ENCODE measurements around the gene IRF4.

DNA sequence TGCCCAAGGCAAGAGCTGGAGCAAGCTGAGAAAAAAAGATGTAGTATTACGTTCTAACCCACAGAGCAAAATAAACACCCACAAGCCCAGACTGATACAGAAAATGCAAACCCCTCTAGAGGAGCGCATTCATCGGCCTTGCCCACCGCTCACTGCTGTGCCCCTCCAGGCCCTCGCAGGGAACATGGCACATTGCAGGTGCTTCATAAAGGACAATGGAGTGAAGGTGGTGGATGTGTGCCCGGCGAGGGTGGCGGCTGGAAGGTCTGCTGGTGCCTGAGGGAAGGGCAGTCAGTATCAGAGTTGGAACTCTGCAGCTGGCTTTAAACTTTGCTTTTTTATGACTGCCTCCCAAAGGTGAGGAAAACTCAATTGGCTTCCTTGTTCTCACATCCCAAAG is 18.5 kb upstream of the IRF4 start:
- TF ChIP-seq, protein P1, sequence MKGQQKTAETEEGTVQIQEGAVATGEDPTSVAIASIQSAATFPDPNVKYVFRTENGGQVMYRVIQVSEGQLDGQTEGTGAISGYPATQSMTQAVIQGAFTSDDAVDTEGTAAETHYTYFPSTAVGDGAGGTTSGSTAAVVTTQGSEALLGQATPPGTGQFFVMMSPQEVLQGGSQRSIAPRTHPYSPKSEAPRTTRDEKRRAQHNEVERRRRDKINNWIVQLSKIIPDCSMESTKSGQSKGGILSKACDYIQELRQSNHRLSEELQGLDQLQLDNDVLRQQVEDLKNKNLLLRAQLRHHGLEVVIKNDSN (IDR thresholded peaks at IDR 0.05; ENCODE audit: borderline replicate concordance, low read depth): no peak
- TF ChIP-seq EP300 (IDR thresholded peaks at IDR 0.05; ENCODE audit: borderline replicate concordance in 1 of 2, low read depth in 1 of 2, low read length in 1 of 2): no peak
- TF ChIP-seq, protein P2, sequence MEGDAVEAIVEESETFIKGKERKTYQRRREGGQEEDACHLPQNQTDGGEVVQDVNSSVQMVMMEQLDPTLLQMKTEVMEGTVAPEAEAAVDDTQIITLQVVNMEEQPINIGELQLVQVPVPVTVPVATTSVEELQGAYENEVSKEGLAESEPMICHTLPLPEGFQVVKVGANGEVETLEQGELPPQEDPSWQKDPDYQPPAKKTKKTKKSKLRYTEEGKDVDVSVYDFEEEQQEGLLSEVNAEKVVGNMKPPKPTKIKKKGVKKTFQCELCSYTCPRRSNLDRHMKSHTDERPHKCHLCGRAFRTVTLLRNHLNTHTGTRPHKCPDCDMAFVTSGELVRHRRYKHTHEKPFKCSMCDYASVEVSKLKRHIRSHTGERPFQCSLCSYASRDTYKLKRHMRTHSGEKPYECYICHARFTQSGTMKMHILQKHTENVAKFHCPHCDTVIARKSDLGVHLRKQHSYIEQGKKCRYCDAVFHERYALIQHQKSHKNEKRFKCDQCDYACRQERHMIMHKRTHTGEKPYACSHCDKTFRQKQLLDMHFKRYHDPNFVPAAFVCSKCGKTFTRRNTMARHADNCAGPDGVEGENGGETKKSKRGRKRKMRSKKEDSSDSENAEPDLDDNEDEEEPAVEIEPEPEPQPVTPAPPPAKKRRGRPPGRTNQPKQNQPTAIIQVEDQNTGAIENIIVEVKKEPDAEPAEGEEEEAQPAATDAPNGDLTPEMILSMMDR (IDR thresholded peaks at IDR 0.05): no peak
- no peak for TF ChIP-seq MXI1 (IDR thresholded peaks at IDR 0.05; ENCODE audit: low read depth, low read length)
- TF ChIP-seq RAD21 (IDR thresholded peaks at IDR 0.05; ENCODE audit: low read length): no peak
- TF ChIP-seq, protein P3, sequence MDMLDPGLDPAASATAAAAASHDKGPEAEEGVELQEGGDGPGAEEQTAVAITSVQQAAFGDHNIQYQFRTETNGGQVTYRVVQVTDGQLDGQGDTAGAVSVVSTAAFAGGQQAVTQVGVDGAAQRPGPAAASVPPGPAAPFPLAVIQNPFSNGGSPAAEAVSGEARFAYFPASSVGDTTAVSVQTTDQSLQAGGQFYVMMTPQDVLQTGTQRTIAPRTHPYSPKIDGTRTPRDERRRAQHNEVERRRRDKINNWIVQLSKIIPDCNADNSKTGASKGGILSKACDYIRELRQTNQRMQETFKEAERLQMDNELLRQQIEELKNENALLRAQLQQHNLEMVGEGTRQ (IDR thresholded peaks at IDR 0.05; ENCODE audit: borderline replicate concordance, low read depth, low read length): no peak
- no peak for TF ChIP-seq EZH2phosphoT487 (IDR thresholded peaks at IDR 0.05; ENCODE audit: borderline replicate concordance, low read depth)
- TF ChIP-seq, protein P4, sequence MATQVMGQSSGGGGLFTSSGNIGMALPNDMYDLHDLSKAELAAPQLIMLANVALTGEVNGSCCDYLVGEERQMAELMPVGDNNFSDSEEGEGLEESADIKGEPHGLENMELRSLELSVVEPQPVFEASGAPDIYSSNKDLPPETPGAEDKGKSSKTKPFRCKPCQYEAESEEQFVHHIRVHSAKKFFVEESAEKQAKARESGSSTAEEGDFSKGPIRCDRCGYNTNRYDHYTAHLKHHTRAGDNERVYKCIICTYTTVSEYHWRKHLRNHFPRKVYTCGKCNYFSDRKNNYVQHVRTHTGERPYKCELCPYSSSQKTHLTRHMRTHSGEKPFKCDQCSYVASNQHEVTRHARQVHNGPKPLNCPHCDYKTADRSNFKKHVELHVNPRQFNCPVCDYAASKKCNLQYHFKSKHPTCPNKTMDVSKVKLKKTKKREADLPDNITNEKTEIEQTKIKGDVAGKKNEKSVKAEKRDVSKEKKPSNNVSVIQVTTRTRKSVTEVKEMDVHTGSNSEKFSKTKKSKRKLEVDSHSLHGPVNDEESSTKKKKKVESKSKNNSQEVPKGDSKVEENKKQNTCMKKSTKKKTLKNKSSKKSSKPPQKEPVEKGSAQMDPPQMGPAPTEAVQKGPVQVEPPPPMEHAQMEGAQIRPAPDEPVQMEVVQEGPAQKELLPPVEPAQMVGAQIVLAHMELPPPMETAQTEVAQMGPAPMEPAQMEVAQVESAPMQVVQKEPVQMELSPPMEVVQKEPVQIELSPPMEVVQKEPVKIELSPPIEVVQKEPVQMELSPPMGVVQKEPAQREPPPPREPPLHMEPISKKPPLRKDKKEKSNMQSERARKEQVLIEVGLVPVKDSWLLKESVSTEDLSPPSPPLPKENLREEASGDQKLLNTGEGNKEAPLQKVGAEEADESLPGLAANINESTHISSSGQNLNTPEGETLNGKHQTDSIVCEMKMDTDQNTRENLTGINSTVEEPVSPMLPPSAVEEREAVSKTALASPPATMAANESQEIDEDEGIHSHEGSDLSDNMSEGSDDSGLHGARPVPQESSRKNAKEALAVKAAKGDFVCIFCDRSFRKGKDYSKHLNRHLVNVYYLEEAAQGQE (IDR thresholded peaks at IDR 0.05; ENCODE audit: low read depth, low read length): no peak
- TF ChIP-seq, protein P5, sequence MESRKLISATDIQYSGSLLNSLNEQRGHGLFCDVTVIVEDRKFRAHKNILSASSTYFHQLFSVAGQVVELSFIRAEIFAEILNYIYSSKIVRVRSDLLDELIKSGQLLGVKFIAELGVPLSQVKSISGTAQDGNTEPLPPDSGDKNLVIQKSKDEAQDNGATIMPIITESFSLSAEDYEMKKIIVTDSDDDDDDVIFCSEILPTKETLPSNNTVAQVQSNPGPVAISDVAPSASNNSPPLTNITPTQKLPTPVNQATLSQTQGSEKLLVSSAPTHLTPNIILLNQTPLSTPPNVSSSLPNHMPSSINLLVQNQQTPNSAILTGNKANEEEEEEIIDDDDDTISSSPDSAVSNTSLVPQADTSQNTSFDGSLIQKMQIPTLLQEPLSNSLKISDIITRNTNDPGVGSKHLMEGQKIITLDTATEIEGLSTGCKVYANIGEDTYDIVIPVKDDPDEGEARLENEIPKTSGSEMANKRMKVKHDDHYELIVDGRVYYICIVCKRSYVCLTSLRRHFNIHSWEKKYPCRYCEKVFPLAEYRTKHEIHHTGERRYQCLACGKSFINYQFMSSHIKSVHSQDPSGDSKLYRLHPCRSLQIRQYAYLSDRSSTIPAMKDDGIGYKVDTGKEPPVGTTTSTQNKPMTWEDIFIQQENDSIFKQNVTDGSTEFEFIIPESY (IDR thresholded peaks at IDR 0.05; ENCODE audit: borderline replicate concordance, low read depth): no peak
- no peak for TF ChIP-seq MEF2A (IDR thresholded peaks at IDR 0.05; ENCODE audit: borderline replicate concordance, low read depth)
- TF ChIP-seq TAF1 (IDR thresholded peaks at IDR 0.05; ENCODE audit: borderline replicate concordance, low read depth, low read length): no peak

All from SK-N-SH (cell line).